ENCODE data around the gene VPS13C.

GRCh38 chr15:61853195-61853594, 207.1 kb downstream of the VPS13C start:
- TF ChIP-seq CTCF (IDR thresholded peaks at IDR 0.05) (no peak), POLR2A (IDR thresholded peaks at IDR 0.05) (no peak)
